GM12878 (cell line): Measurements from ENCODE around the gene PDIA4. TPM values are rescaled to one million over a fixed set of nuclear protein-coding genes. Genes with fewer than 3 reads are reported as not detected.

ENCODE experiments used
- ATAC-seq: fragments of 200-7000 bp; cut with Tn5 transposase; 3 replicates; pipeline ENCODE4 v1.9.1; 2020; ENCODE audit warnings: mild to moderate bottlenecking, moderate library complexity
- BruUV-seq: library from RNA; stranded (reverse); fragments of 400-500 nt; replicated peaks from 2 replicates; lab custom pipeline; 2021; lab: Mats Ljungman, UMichigan
- CTCF ChIA-PET: fragments of 300-600 bp; sonication (Branson Sonifier 250); formaldehyde crosslinking; extraction: SDS; loops from one replicate; lab custom pipeline; 2021; ENCODE audit warnings: inconsistent platforms; lab: Yijun Ruan, JAX
- POLR2A ChIA-PET: fragments of 350-600 bp; formaldehyde crosslinking; extraction: SDS; loops from one replicate; lab custom pipeline; 2021; ENCODE audit warnings: inconsistent platforms; lab: Charles Lee
- RAD21 ChIA-PET: fragments of 300-600 bp; sonication (Branson Sonifier 250); formaldehyde crosslinking; loops from one replicate; lab custom pipeline; 2023; ENCODE audit warnings: antibody characterized with exemption; ENCODE audit not compliant: unreplicated experiment; lab: Charles Lee
- SMC1A ChIA-PET: fragments of 300-600 bp; sonication (Branson Sonifier 250); formaldehyde crosslinking; loops from one replicate; lab custom pipeline; 2023; ENCODE audit not compliant: unreplicated experiment, uncharacterized antibody; lab: Charles Lee
- DNase-seq: peaks from one replicate; pipeline ENCODE4 v3.0.0-alpha.2; 2011; ENCODE audit warnings: low read depth, low spot score
- FAIRE-seq: peaks from 3 replicates; lab custom pipeline; 2011; peaks lifted over from hg19 to GRCh38; lab: Jason Lieb, UNC
- H2AFZ ChIP-seq: 2 replicates; pipeline ENCODE4 v1.6.0; 2011; ENCODE audit warnings: low read depth, low read length, control low read depth; ENCODE audit not compliant: control insufficient read depth
- H3K27ac ChIP-seq: 2 replicates; pipeline ENCODE4 v1.5.1; 2011; ENCODE audit warnings: control low read depth; ENCODE audit not compliant: control insufficient read depth, insufficient read depth
- H3K27me3 ChIP-seq, 2 experiments: replicated peaks in 1 of 2; 2 replicates each; pipeline versions ENCODE4 v1.6.0 to v1.6.1; 2011; ENCODE audit warnings: low read length in 1 of 2; ENCODE audit not compliant: control insufficient read depth in 2 of 2, insufficient read depth in 2 of 2
- H3K36me3 ChIP-seq, 2 experiments: 2 replicates each; pipeline ENCODE4 v1.5.1; 2011; ENCODE audit warnings: low read length in 1 of 2; ENCODE audit not compliant: control insufficient read depth in 2 of 2, insufficient read depth in 2 of 2
- H3K4me1 ChIP-seq: 2 replicates; pipeline ENCODE4 v1.6.1; 2011; ENCODE audit warnings: mild to moderate bottlenecking, low read length, moderate library complexity, mixed read lengths; ENCODE audit not compliant: control insufficient read depth, insufficient read depth
- H3K4me2 ChIP-seq: 2 replicates; pipeline ENCODE4 v1.6.0; 2011; ENCODE audit warnings: control low read depth; ENCODE audit not compliant: control insufficient read depth, insufficient read depth
- H3K4me3 ChIP-seq: fragments of 200-600 bp; sonication (generic); 2 replicates; pipeline ENCODE4 v1.5.1; 2016
- H3K79me2 ChIP-seq: 2 replicates; pipeline ENCODE4 v1.6.0; 2011; ENCODE audit warnings: low read length; ENCODE audit not compliant: control insufficient read depth, insufficient read depth
- H3K9ac ChIP-seq: 2 replicates; pipeline ENCODE4 v1.8.0; 2011; ENCODE audit warnings: low read length, control low read depth, mixed read lengths; ENCODE audit not compliant: control insufficient read depth, insufficient read depth
- H3K9me3 ChIP-seq: replicated peaks from 3 replicates; pipeline ENCODE4 v1.5.1; 2011; ENCODE audit warnings: mild to moderate bottlenecking, low read length; ENCODE audit not compliant: control insufficient read depth, insufficient read depth
- H4K20me1 ChIP-seq: 2 replicates; pipeline ENCODE4 v1.6.0; 2011; ENCODE audit not compliant: control insufficient read depth, insufficient read depth
- DPF2 ChIP-seq: fragments of 450-650 bp; IDR thresholded peaks from 2 replicates; pipeline ENCODE4 v1.6.1; 2017; ENCODE audit warnings: mild to moderate bottlenecking
- E2F8 ChIP-seq: fragments of 450-650 bp; IDR thresholded peaks from 2 replicates; pipeline ENCODE4 v1.6.1; 2018; ENCODE audit warnings: mild to moderate bottlenecking, low read depth, moderate library complexity; ENCODE audit not compliant: partially characterized antibody
- ETV6 ChIP-seq, 2 experiments: fragments of 450-650 bp in 1 of 2; IDR thresholded peaks in 1 of 2; conservative IDR thresholded peaks in 1 of 2; 2 replicates each; pipeline ENCODE4 v1.6.1; 2014; ENCODE audit warnings: antibody characterized with exemption in 1 of 2, borderline replicate concordance in 1 of 2, low read depth in 1 of 2, mild to moderate bottlenecking in 1 of 2, moderate library complexity in 1 of 2
- GABPA ChIP-seq: IDR thresholded peaks from 2 replicates; pipeline ENCODE4 v1.6.1; 2014; ENCODE audit warnings: antibody characterized with exemption, low read depth, mild to moderate bottlenecking, inconsistent platforms
- HDGF ChIP-seq: fragments of 450-650 bp; IDR thresholded peaks from 2 replicates; pipeline ENCODE4 v1.6.1; 2016; ENCODE audit warnings: antibody characterized with exemption
- LARP7 ChIP-seq: fragments of 450-650 bp; IDR thresholded peaks from 2 replicates; pipeline ENCODE4 v1.6.1; 2017; ENCODE audit warnings: mild to moderate bottlenecking
- POU2F2 ChIP-seq: IDR thresholded peaks from 3 replicates; pipeline ENCODE4 v1.6.1; 2011; ENCODE audit warnings: low read depth, mild to moderate bottlenecking, low read length, borderline replicate concordance
- SKIL ChIP-seq: fragments of 450-650 bp; IDR thresholded peaks from 2 replicates; pipeline ENCODE4 v1.6.1; 2017; ENCODE audit warnings: mild to moderate bottlenecking, low read depth, inconsistent platforms; ENCODE audit not compliant: poor library complexity, severe bottlenecking
- SMARCA5 ChIP-seq: fragments of 450-650 bp; IDR thresholded peaks from 2 replicates; pipeline ENCODE4 v1.6.1; 2017; ENCODE audit warnings: mild to moderate bottlenecking
- WGBS: methylation state at CpG from one replicate; pipeline ENCODE4 v1.1.6; 2016; ENCODE audit warnings: low lambda C conversion rate; ENCODE audit not compliant: insufficient replicate concordance, insufficient coverage; ENCODE audit errors: missing lambda C conversion rate; 5-methylcytosine and 5-hydroxymethylcytosine counted together
- in situ Hi-C: fragments of 300-500 bp; cut with MboI; formaldehyde crosslinking; loops from 9 replicates; pipeline ENCODE4 v1.14.3; 2018; ENCODE audit warnings: mixed read lengths
- intact Hi-C: fragments of 100-400 bp; cut with micrococcal nuclease; formaldehyde crosslinking; loops from one replicate; pipeline ENCODE4 v1.14.2; 2022; ENCODE audit not compliant: unreplicated experiment
- polyA plus RNA-seq, 11 experiments: library from polyadenylated mRNA; depleted of rRNA in 4 of 11; unstranded in 6 of 11; stranded (reverse) in 5 of 11; fragments of >200 nt; fragmentation: Nextera tagmentation in 4 of 11; fragmentation: Illumina TruSeq in 1 of 11; extraction: Ambion mirVana in 4 of 11; extraction: Trizol in 1 of 11; gene quantifications; 1 replicate in 1 of 11; 2 replicates in 10 of 11; pipeline versions ENCODE4 v1.2.1 to v1.2.3, GENCODE V29; 2011 to 2016; ENCODE audit warnings: inconsistent platforms in 2 of 11, missing spikeins in 2 of 11, low read depth in 1 of 11
- total RNA-seq, 4 experiments: library from RNA; depleted of rRNA in 3 of 4; stranded (reverse); fragments of >200 nt in 3 of 4; fragmentation: Illumina TruSeq in 1 of 4; extraction: Trizol in 1 of 4; gene quantifications; 2 replicates each; pipeline versions ENCODE4 v1.2.1 to v1.2.3, GENCODE V29; 2013 to 2021

Gene PDIA4
- total and polyA plus RNA-seq, 10 of the 15 experiments (the other 5 are each of a cell fraction or from before 2014, with no cell fraction given): 7.1 to 306 (median 106) TPM

DNA sequence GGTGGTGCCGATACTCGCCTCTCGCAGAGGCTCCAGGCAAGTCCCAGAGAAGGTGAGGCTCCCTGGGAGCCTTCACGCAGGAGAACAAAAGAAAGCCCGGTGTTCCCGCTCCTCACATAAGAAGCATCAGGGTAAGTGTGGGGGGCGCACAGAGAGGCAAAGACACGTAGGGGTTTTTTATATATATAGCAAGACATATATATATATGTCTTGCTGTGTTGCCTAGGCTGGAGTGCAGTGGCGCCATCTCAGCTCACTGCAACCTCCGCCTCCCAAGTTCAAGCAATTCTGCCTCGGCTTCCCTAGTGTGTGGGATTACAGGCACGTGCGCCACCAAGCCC lies 61.3 kb downstream of the PDIA4 start:
- Histone ChIP-seq H2AFZ (peak overlapping the region; percentile 31; the same call in 1 of the 2 replicates), H3K27ac (no peak overlapping the region), H3K4me3 (no peak overlapping the region), H3K27me3 (no peaks in the 10 kb centered on the region), H4K20me1 (no peaks in the 10 kb centered on the region), H3K36me3 (no peaks in the 10 kb centered on the region), H3K4me2 (peak overlapping the region; percentile 74), H3K4me1 (no peaks in the 10 kb centered on the region; the same call in 1 of the 2 replicates), H3K9ac (no peak overlapping the region), H3K9me3 (no peaks in the 10 kb centered on the region), H3K79me2 (no peaks in the 10 kb centered on the region)
- FAIRE-seq (no peak), DNase-seq (no peak), ATAC-seq (peak; percentile 16)
- ChIA-PET CTCF (interaction anchor here (0.7 to 3.0 kb wide), 9 partner anchors 8 to 702 kb away, joined by 3 to 17 read pairs (median 4); no protein-coding TSS in a partner anchor), SMC1A (interaction anchor here (1.6 kb wide), 1 partner anchor 702 kb away, joined by 4 read pairs; no protein-coding TSS in a partner anchor), POLR2A (no interaction called here), RAD21 (interaction anchor here (1.4 to 2.5 kb wide), 2 partner anchors 391 to 702 kb away, joined by 5 to 15 read pairs; no protein-coding TSS in a partner anchor)
- TF ChIP-seq POU2F2: 0 out of 3 replicates have a peak, but pooled peaks have one; percentile 2
- TF ChIP-seq LARP7: no peak
- TF ChIP-seq ETV6 (conservative IDR thresholded peaks at IDR 0.05 in 1 of 2, IDR thresholded peaks at IDR 0.05 in 1 of 2; ENCODE audit: borderline replicate concordance in 1 of 2, low read depth in 1 of 2): no peak
- WGBS: 15% methylated on average over 13 of the region's 13 CpGs
- intact Hi-C loops: loop anchor here (10.0 kb wide), 1 partner anchor 162 kb away; no protein-coding TSS in a partner anchor
- in situ Hi-C loops: no loop called here
- BruUV-seq: no TSS peak

DNA sequence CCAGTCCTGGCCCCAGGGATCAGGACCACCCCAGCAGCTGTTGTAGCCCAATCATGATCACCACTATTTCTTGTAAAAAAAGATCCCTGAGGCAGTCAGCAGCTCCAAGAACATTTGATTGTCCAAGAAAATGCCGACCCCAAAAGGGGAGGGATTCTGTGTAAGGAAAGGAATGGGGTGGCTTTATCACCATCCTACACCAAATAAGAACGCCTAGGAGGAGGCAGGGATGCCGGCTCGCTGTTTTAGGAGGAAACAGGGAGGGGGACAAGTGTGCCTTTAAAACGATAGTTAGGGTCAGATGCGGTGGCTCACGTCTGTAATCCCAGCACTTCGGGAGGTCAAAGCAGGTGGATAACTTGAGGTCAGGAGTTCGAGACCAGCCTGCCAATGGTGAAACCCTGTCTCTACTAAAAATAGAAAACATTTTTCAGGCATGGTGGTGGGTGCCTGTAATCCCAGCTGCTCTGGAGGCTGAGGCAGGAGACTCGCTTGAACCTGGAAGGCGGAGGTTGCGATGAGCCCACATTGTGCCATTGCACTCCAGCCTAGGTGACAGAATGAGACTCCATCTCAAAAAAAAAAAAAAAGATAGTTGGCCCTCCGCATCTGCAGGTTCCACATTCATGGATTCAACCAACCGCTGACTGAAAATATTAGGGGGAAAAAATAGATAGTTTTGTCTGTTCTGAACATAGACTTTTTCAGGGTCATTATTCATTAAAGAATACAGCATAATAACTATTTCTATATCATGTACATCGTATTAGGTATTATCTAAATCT lies 63.6 kb downstream of the PDIA4 start:
- Histone ChIP-seq H3K9ac (no peak overlapping the region), H3K4me3 (0 out of 2 replicates have a peak overlapping the region, but pooled peaks have one; percentile 61), H4K20me1 (no peaks in the 10 kb centered on the region), H3K9me3 (no peaks in the 10 kb centered on the region), H3K27ac (no peak overlapping the region), H3K27me3 (no peaks in the 10 kb centered on the region), H3K4me2 (peak overlapping the region; percentile 68), H2AFZ (no peak overlapping the region; the same call in 1 of the 2 replicates), H3K79me2 (no peaks in the 10 kb centered on the region), H3K4me1 (no peaks in the 10 kb centered on the region; the same call in 1 of the 2 replicates), H3K36me3 (no peaks in the 10 kb centered on the region)
- 56% methylated on average over 15 of the region's 15 CpGs for WGBS
- no peak for FAIRE-seq
- ChIA-PET POLR2A (no interaction called here), CTCF (interaction anchor here (0.6 to 2.6 kb wide), 7 partner anchors 19 to 700 kb away, joined by 3 to 57 read pairs (median 9); no protein-coding TSS in a partner anchor), SMC1A (interaction anchor here (1.5 to 2.0 kb wide), 4 partner anchors 101 to 438 kb away, joined by 5 to 9 read pairs (median 5); no protein-coding TSS in a partner anchor), RAD21 (interaction anchor here (2.1 kb wide), 1 partner anchor 108 kb away, joined by 21 read pairs; no protein-coding TSS in a partner anchor)
- no peak for DNase-seq
- ATAC-seq: no peak
- intact Hi-C loops: loop anchor here (5.0 to 10.0 kb wide), 2 partner anchors 160 to 262 kb away; no protein-coding TSS in a partner anchor
- BruUV-seq: no TSS peak
- in situ Hi-C loops: loop anchor here (5.0 kb wide), 3 partner anchors 387 to 697 kb away; no protein-coding TSS in a partner anchor
- TF ChIP-seq HDGF: no peak
- no peak for TF ChIP-seq DPF2
- no peak for TF ChIP-seq SMARCA5
- TF ChIP-seq E2F8: no peak
- no peak for TF ChIP-seq GABPA
- no peak for TF ChIP-seq SKIL
